GM19372 (cell line): Measurements from ENCODE around the gene TRMT6.

Experiments
- ATAC-seq: cut with Tn5 transposase; IDR thresholded peaks from one replicate; pipeline ENCODE4 v1.9.1; 2021; ENCODE audit warnings: mild to moderate bottlenecking, low read depth, moderate library complexity; ENCODE audit not compliant: unreplicated experiment

TRMT6 gene

DNA sequence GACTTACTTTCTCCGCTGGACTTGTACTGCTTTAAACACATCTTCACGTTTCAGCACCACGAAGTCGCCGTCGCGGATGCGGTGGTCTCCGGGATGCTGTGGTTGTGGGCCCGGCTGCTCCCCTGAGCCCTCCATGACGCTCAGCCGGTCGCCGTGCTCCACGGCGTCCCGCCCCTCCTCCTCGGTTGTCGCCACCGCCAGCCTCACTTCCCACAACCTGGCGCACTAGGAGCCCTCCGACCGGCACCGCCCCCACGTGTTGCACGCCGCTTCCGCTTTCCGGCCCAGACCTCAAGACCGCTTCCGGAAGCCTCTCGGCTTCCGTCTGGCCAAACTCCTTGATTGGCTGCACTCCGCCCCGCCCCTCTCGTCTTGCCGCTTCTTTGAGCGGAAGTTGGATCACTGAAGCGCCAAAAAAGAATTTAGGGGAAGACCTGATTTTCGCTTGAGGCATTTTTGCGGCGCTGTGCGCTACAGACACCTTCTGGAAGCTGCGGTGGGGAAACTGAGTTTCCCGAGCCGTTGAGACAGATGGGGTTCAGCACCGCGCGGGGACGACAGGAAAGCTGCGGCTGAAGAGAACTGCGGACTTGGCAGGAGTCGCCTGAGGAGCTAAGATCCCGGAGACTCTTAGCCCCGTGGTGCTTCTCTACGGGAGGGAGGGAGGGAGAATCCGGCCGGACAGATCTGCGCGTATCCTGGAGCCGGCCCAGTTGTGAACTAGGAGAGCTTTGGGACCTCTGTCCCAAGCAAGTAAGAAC is at the start of gene TRMT6, which contains the start of gene MCM8:
Gene TRMT6 (minus strand): TSS at position 263 of the 761 bp plus-strand sequence. CDS start 128 bp downstream, at position 135.
Gene MCM8 (plus strand): TSS at position 382 of the 761 bp plus-strand sequence. CDS start 1,364 bp downstream, outside the sequence.
- ATAC-seq: peak; percentile 99

GRCh38 chr20:5999783-6000182 is 49.5 kb upstream of the TRMT6 start:
- no peak for ATAC-seq

- peak; percentile 98 for ATAC-seq
Observed at GRCh38 chr20:5996765-5997164, 46.4 kb upstream of the TRMT6 start.

- no peak for ATAC-seq
Observed at GRCh38 chr20:5991623-5992441, 41.5 kb upstream of the TRMT6 start.

DNA sequence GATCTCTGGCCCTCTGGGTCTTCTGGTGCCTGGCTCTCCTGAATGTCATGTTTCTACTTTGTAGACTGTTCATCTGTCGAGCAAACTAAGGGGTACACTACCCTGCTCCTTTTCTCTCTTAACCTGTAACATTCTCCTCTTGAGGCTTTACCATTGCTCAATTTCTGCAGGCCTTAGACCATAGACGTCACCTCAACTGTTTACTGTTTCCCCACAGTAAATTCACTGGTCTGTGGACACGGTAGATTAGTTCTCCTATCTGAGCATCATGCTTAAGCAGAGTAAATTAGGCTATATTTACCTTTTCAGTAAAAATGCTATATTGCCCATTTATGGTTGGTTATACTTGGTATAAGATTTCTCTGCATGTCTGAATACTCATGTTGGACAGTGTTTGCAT is 40.6 kb upstream of the TRMT6 start:
- ATAC-seq: no peak

GRCh38 chr20:5989539-5989938 is 39.2 kb upstream of the TRMT6 start:
- ATAC-seq: no peak

- no peak for ATAC-seq
Observed at GRCh38 chr20:5987383-5987782, 37.0 kb upstream of the TRMT6 start.

DNA sequence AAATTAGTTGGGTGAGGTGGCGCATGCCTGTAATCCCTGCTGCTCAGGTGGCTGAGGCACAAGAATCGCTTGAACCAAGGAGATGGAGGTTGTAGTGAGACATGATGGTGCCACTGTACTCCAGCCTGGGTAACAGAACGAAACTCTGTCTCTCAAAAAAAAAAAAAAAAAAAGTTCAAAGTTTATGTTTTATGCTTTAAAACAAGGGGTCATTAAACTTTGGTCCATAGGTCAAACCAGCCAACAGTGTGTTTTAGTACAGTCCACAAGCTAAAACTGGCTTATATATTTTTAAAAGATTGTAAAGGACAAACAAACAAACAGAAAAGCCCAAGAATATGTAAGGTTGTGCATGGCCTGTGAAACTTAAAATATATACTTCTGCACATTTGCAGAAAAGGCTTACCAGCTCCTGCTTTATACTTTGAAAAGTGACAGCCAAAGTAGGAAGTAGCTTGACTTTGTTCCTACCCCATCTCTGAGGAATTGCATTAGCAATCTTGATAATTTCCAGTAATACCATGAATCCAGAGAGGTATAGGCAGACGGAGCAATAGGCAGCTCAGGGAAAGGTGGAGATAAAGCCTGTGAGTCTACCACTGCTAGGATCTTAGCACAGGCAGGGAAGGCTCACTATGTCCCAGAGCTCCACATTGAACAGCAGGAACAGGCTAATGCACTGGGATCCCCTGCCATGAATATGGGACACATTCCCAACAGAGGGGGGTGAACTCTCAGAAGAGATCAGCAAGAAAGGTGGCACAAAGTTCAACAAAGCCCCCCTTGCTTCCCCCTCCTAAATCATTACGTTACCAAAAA is 30.6 kb upstream of the TRMT6 start:
- ATAC-seq: no peak

- no peak for ATAC-seq
Observed at GRCh38 chr20:5979801-5980200, 29.5 kb upstream of the TRMT6 start.

DNA sequence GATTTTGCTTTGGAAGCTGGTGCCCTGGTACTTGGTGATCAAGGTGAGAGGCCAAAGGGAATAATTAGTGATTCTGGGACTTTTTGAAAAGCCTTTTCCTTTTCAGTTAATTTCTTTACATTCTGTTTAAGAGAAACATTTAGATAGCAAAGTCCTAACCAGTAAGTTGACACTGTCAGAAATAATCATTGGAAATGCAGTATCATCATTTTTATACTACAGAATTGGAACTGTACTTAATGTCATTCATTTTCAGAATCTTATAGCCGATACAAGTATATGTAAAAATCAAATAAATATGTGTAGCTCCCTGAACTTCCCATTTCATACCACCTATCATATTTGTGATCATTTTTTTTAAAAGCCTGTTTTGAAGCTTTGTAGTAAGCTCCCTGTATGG is 27.6 kb upstream of the TRMT6 start:
- ATAC-seq: no peak

DNA sequence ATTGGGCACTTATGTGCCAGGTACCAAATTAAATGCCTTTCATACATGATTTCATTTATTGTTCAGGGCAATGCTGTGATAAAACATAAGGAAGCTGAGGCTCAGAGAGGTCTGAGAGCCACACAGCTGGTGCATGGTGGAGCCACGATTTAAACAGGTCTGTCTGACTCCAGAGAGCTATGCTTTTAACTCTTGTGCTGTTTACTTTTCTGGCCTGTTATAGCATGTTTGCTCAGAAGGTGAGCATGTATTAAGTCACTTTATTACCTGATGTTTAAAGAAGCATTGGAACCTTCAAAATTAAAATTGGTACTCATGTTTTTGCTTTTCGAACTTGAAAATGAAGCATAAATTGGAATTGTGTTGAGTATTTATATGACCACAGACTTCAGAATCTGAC is 26.9 kb upstream of the TRMT6 start:
- no peak for ATAC-seq

- no peak for ATAC-seq
Observed at GRCh38 chr20:5975778-5976177, 25.4 kb upstream of the TRMT6 start.

DNA sequence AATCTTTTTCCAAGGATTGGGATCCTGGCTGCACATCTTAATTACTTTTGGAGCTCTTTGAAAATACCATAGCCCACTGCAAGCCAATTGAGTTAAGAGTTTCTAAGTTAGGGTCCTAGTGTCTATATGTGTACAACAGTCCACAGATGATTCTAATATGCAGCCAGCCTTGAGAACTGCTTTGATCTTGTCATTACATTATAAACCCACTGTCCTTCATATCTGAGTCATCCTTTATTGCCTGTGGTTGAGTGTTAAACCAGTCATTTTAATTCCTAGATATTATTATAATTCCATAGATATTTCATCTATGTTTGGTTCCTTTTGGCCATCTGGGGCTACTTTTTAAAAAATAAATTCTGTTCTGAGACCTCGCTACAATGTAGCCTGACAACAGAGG is 24.2 kb upstream of the TRMT6 start:
- ATAC-seq: no peak

DNA sequence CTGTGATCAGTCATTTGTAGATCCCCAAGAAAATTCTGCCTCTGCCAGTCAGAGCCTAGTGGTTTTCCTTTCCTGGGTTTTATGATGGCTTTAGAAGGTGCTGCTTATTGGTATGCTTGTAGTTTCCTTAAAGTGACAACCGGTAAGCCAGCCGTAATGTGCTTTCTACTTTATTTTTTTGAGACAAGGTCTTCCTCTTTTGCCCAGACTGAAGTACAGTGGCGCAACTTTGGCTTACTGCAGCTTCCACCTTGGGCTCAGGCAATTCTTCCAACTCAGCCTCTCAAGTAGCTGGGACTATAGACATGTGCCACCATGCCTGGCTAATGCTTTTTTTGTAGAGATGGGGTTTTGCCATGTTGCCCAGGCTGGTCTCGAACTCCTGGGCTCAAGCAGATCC is 23.6 kb upstream of the TRMT6 start:
- no peak for ATAC-seq

- ATAC-seq: no peak
Observed at GRCh38 chr20:5973172-5973571, 22.8 kb upstream of the TRMT6 start.

DNA sequence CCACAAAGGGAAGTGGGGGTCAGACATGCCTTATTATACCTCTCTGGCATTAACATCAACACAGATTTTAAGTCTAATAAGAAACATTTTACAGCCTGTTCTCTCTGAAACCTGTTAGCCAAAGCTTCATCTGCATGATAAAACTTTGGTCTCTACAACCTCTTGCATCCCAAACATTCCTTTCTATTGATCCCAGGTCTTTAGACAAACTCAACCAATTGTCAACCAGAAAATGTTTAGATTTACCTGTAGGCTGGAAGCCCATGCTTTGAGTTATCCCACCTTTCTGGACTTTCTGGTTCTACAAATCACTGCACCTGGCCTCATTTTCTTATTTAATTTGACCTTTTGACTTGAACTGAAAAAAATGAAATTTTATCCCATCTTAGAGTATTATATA is 20.9 kb upstream of the TRMT6 start:
- no peak for ATAC-seq

- ATAC-seq: no peak
Observed at GRCh38 chr20:5970381-5970780, 20.0 kb upstream of the TRMT6 start.

- ATAC-seq: no peak
Observed at GRCh38 chr20:5969940-5970339, 19.6 kb upstream of the TRMT6 start.

- no peak for ATAC-seq
Observed at GRCh38 chr20:5969348-5969935, 19.1 kb upstream of the TRMT6 start.

DNA sequence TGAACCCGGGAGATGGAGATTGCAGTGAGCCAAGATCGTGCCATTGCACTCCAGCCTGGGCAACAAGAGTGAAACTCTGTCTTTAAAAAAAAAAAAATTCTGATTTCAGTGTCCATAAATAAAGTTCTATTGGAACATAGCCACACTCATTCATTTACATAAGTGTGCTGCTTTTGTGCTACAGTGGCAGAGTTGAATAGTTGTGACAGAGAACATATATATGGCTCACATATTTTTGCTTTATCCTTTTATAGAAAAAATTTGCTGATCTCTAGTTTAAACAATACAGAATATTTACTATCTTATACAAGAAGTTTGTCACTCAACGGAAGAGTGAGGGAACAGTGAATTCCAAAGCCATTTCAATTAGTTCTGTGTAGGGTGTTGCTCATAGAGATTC is 18.1 kb upstream of the TRMT6 start:
- ATAC-seq: no peak
